H9 (cell line): Measurements from ENCODE around the gene C7orf25. TPM values are rescaled to one million over a fixed set of nuclear protein-coding genes. Genes with fewer than 3 reads are reported as not detected.
A peak's percentile ranks its signal among the peaks of the same experiment; 100 is the strongest.

Source experiments
- DNase-seq: peaks from one replicate; pipeline ENCODE4 v3.0.0-alpha.2; 2017
- H2AFZ ChIP-seq: one replicate; pipeline ENCODE4 v1.6.1; 2013; ENCODE audit warnings: mild to moderate bottlenecking, low read length, control low read depth, moderate library complexity
- H2AK5ac ChIP-seq: 2 replicates; pipeline ENCODE4 v1.6.1; 2013; ENCODE audit warnings: low read length, control low read depth, mixed read lengths; ENCODE audit not compliant: insufficient read length
- H2BK120ac ChIP-seq: one replicate; pipeline ENCODE4 v1.6.1; 2013; ENCODE audit warnings: low read depth, mild to moderate bottlenecking, low read length, control low read depth, inconsistent platforms; ENCODE audit not compliant: poor library complexity, severe bottlenecking
- H2BK12ac ChIP-seq: 2 replicates; pipeline ENCODE4 v1.6.1; 2013; ENCODE audit warnings: low read length, control low read depth, mixed read lengths, low read depth; ENCODE audit not compliant: insufficient read length
- H2BK15ac ChIP-seq: 2 replicates; pipeline ENCODE4 v1.6.1; 2013; ENCODE audit warnings: low read depth, low read length, control low read depth
- H2BK20ac ChIP-seq: one replicate; pipeline ENCODE4 v1.6.1; 2013; ENCODE audit warnings: low read depth, mild to moderate bottlenecking, low read length, control low read depth, inconsistent platforms; ENCODE audit not compliant: poor library complexity, severe bottlenecking
- H2BK5ac ChIP-seq: 2 replicates; pipeline ENCODE4 v1.6.1; 2013; ENCODE audit warnings: low read length, control low read depth, mixed read lengths; ENCODE audit not compliant: insufficient read length
- H3K14ac ChIP-seq: 2 replicates; pipeline ENCODE4 v1.6.1; 2013; ENCODE audit warnings: low read length, control low read depth; ENCODE audit not compliant: insufficient read depth
- H3K18ac ChIP-seq: 2 replicates; pipeline ENCODE4 v1.6.1; 2013; ENCODE audit warnings: low read depth, mild to moderate bottlenecking, mixed read lengths, low read length, control low read depth; ENCODE audit not compliant: insufficient read length
- H3K23ac ChIP-seq: 2 replicates; pipeline ENCODE4 v1.6.1; 2013; ENCODE audit warnings: low read length, control low read depth, mixed read lengths, low read depth; ENCODE audit not compliant: insufficient read length
- H3K23me2 ChIP-seq: 2 replicates; pipeline ENCODE4 v1.6.1; 2013; ENCODE audit warnings: low read depth, mild to moderate bottlenecking, mixed read lengths, low read length, control low read depth; ENCODE audit not compliant: insufficient read length, poor library complexity, severe bottlenecking
- H3K27ac ChIP-seq: 2 replicates; pipeline ENCODE4 v1.5.1; 2013; ENCODE audit warnings: low read length, control low read depth, mixed read lengths, low read depth; ENCODE audit not compliant: insufficient read length
- H3K27me3 ChIP-seq: 2 replicates; pipeline ENCODE4 v1.6.1; 2013; ENCODE audit warnings: low read length, control low read depth, inconsistent platforms; ENCODE audit not compliant: insufficient read depth
- H3K4ac ChIP-seq: 2 replicates; pipeline ENCODE4 v1.6.1; 2013; ENCODE audit warnings: low read depth, mild to moderate bottlenecking, control low read depth, inconsistent platforms, low read length, moderate library complexity
- H3K4me1 ChIP-seq: 2 replicates; pipeline ENCODE4 v1.6.1; 2013; ENCODE audit warnings: low read length, control low read depth, inconsistent platforms; ENCODE audit not compliant: insufficient read depth
- H3K4me2 ChIP-seq: 2 replicates; pipeline ENCODE4 v1.6.1; 2013; ENCODE audit warnings: low read length, control low read depth, mixed read lengths; ENCODE audit not compliant: insufficient read length, insufficient read depth
- H3K56ac ChIP-seq: 2 replicates; pipeline ENCODE4 v1.6.1; 2013; ENCODE audit warnings: low read depth, mild to moderate bottlenecking, mixed read lengths, low read length, control low read depth; ENCODE audit not compliant: insufficient read length
- H3K79me1 ChIP-seq: 2 replicates; pipeline ENCODE4 v1.6.1; 2013; ENCODE audit warnings: low read depth, mild to moderate bottlenecking, moderate library complexity, low read length, control low read depth, inconsistent platforms; ENCODE audit not compliant: insufficient read depth, poor library complexity, severe bottlenecking
- H3K79me2 ChIP-seq: 2 replicates; pipeline ENCODE4 v1.6.1; 2013; ENCODE audit warnings: low read length, control low read depth, inconsistent platforms; ENCODE audit not compliant: insufficient read depth
- H3K9ac ChIP-seq: 2 replicates; pipeline ENCODE4 v1.6.1; 2013; ENCODE audit warnings: low read length, control low read depth, mixed read lengths; ENCODE audit not compliant: insufficient read length; ENCODE audit errors: extremely low read depth
- H3K9me3 ChIP-seq: one replicate; pipeline ENCODE4 v1.6.1; 2013; ENCODE audit warnings: low read depth, low read length, inconsistent platforms; ENCODE audit not compliant: control insufficient read depth
- H3T11ph ChIP-seq: one replicate; pipeline ENCODE4 v1.6.1; 2013; ENCODE audit warnings: mild to moderate bottlenecking, low read length, control low read depth, inconsistent platforms
- H4K20me1 ChIP-seq: one replicate; pipeline ENCODE4 v1.6.1; 2013; ENCODE audit not compliant: control insufficient read depth, insufficient read length, insufficient read depth
- H4K5ac ChIP-seq: 2 replicates; pipeline ENCODE4 v1.6.1; 2013; ENCODE audit warnings: low read depth, mild to moderate bottlenecking, mixed read lengths, low read length, control low read depth; ENCODE audit not compliant: insufficient read length
- H4K8ac ChIP-seq: replicated peaks from 2 replicates; pipeline ENCODE4 v1.6.1; 2013; ENCODE audit warnings: low read length, control low read depth, mixed read lengths, low read depth; ENCODE audit not compliant: insufficient read length
- H4K91ac ChIP-seq: 2 replicates; pipeline ENCODE4 v1.6.1; 2013; ENCODE audit warnings: low read depth, mild to moderate bottlenecking, moderate library complexity, mixed read lengths, low read length, control low read depth; ENCODE audit not compliant: insufficient read length
- H3K27ac Mint-ChIP-seq, 3 experiments: 2 replicates in 2 of 3; 3 replicates in 1 of 3; pipeline ENCODE4 v1.8.0; 2020 to 2021; ENCODE audit warnings: mixed read lengths in 3 of 3, mild to moderate bottlenecking in 1 of 3, moderate library complexity in 1 of 3
- H3K27me3 Mint-ChIP-seq: 2 replicates; pipeline ENCODE4 v1.8.0; 2021; ENCODE audit warnings: low read depth, mild to moderate bottlenecking, moderate library complexity, mixed read lengths
- H3K36me3 Mint-ChIP-seq, 3 experiments: 2 replicates in 2 of 3; 3 replicates in 1 of 3; pipeline ENCODE4 v1.8.0; 2020 to 2021; ENCODE audit warnings: low read depth in 3 of 3, mixed read lengths in 3 of 3; ENCODE audit not compliant: insufficient read depth in 1 of 3
- H3K4me1 Mint-ChIP-seq, 2 experiments: 2 replicates each; pipeline ENCODE4 v1.8.0; 2020; ENCODE audit warnings: mixed read lengths in 2 of 2
- H3K4me3 Mint-ChIP-seq, 2 experiments: 2 replicates in 1 of 2; 3 replicates in 1 of 2; pipeline ENCODE4 v1.8.0; 2020 to 2021; ENCODE audit warnings: mild to moderate bottlenecking in 2 of 2, mixed read lengths in 2 of 2, moderate library complexity in 1 of 2
- H3K9me3 Mint-ChIP-seq, 2 experiments: 2 replicates in 1 of 2; 3 replicates in 1 of 2; pipeline ENCODE4 v1.8.0; 2020; ENCODE audit warnings: mild to moderate bottlenecking in 2 of 2, mixed read lengths in 2 of 2, moderate library complexity in 1 of 2
- CTCF ChIP-seq: fragments of 200-600 bp; sonication (generic); conservative IDR thresholded peaks from 3 replicates; pipeline ENCODE4 v1.8.0; 2021; ENCODE audit warnings: antibody characterized with exemption, mild to moderate bottlenecking
- WGBS: extraction: QIAGEN DNeasy Blood & Tissue Kit; methylation state at CpG from one replicate; pipeline ENCODE4 v1.1.7; 2013; ENCODE audit warnings: missing lambda C conversion rate, low lambda C conversion rate, mixed read lengths; ENCODE audit not compliant: insufficient read length; ENCODE audit errors: extremely low coverage; 5-methylcytosine and 5-hydroxymethylcytosine counted together
- total RNA-seq: library from RNA; stranded (reverse); gene quantifications from 2 replicates; pipeline ENCODE4 v1.2.1, GENCODE V29; 2021

Gene C7orf25
- total RNA-seq, 1 experiment from 2014 or later: 3.8 TPM

GRCh38 chr7:42878303-42878702 lies 33.6 kb downstream of the C7orf25 start:
- DNase-seq: no peak
- no peak overlapping the region for H2BK5ac ChIP-seq

More at GRCh38 chr7:42878303-42878702, 33.6 kb downstream of the C7orf25 start:
- H3K79me1 ChIP-seq: no peaks in the 10 kb centered on the region
- peaks cover 7 to 27% (median 17%) of the 10 kb centered on the region in 3 experiments for H3K36me3 Mint-ChIP-seq
- peaks cover 15 to 28% of the 10 kb centered on the region in 2 experiments for H3K9me3 Mint-ChIP-seq
- H3K27me3 Mint-ChIP-seq: no peaks in the 10 kb centered on the region; the same call in 1 of the 2 replicates
- no peak overlapping the region for H3K4me3 Mint-ChIP-seq
- no peaks in the 10 kb centered on the region for H4K20me1 ChIP-seq
- H2BK12ac ChIP-seq: no peak overlapping the region
- no peak overlapping the region for H3K27ac ChIP-seq
- peak overlapping the region; percentile 45 for H4K91ac ChIP-seq
- H4K8ac ChIP-seq: no peak overlapping the region
- no peak overlapping the region for H3T11ph ChIP-seq
- no peak overlapping the region for H2AK5ac ChIP-seq
- WGBS: no CpG with 5 or more reads among the region's 3 CpGs
- H3K4me1 Mint-ChIP-seq: peaks cover 23 to 37% of the 10 kb centered on the region in 2 experiments
- no peak overlapping the region for H3K14ac ChIP-seq
- no peak overlapping the region for H3K9ac ChIP-seq
- no peak overlapping the region for H3K23ac ChIP-seq
- TF ChIP-seq CTCF: no peak
- H3K9me3 ChIP-seq: no peaks in the 10 kb centered on the region
- no peak overlapping the region for H3K18ac ChIP-seq
- H4K5ac ChIP-seq: no peak overlapping the region
- no peaks in the 10 kb centered on the region; the same call in 1 of the 2 replicates for H3K4me1 ChIP-seq
- no peaks in the 10 kb centered on the region for H3K27me3 ChIP-seq
- no peaks in the 10 kb centered on the region for H3K23me2 ChIP-seq
- no peak overlapping the region for H2BK15ac ChIP-seq
- H2AFZ ChIP-seq: no peak overlapping the region
- H3K79me2 ChIP-seq: no peaks in the 10 kb centered on the region
- H3K4me2 ChIP-seq: no peak overlapping the region
- H3K27ac Mint-ChIP-seq: no peak overlapping the region
- H3K56ac ChIP-seq: no peak overlapping the region
- no peak overlapping the region for H2BK120ac ChIP-seq
- no peak overlapping the region for H2BK20ac ChIP-seq
- no peak overlapping the region for H3K4ac ChIP-seq
